DOHH2 (cell line): ENCODE measurements around the gene MACROD2.

Experiments
- H3F3A ChIP-seq: fragments of 200-600 bp; sonication (generic), shearing (Covaris generic); 2 replicates; pipeline ENCODE4 v1.6.0; 2016; ENCODE audit warnings: antibody characterized with exemption, mild to moderate bottlenecking; ENCODE audit not compliant: control insufficient read depth, insufficient read depth
- H3K27ac ChIP-seq: fragments of 200-600 bp; sonication (generic); 2 replicates; pipeline ENCODE4 v1.5.1; 2014; ENCODE audit warnings: low read depth, mild to moderate bottlenecking, low read length, moderate library complexity
- H3K27me3 ChIP-seq: fragments of 200-600 bp; sonication (generic); 2 replicates; pipeline ENCODE4 v1.6.1; 2014; ENCODE audit warnings: mild to moderate bottlenecking, low read length, mixed read lengths; ENCODE audit not compliant: control insufficient read depth
- H3K36me3 ChIP-seq: fragments of 200-600 bp; sonication (generic); 2 replicates; pipeline ENCODE4 v1.6.1; 2014; ENCODE audit warnings: mild to moderate bottlenecking, low read length, moderate library complexity, mixed read lengths; ENCODE audit not compliant: control insufficient read depth
- H3K4me1 ChIP-seq: fragments of 200-600 bp; sonication (generic); 2 replicates; pipeline ENCODE4 v1.6.1; 2014; ENCODE audit warnings: mild to moderate bottlenecking, low read length, mixed read lengths; ENCODE audit not compliant: control insufficient read depth
- H3K4me2 ChIP-seq: fragments of 200-600 bp; sonication (generic); 2 replicates; pipeline ENCODE4 v1.6.0; 2014; ENCODE audit warnings: mild to moderate bottlenecking, low read length, moderate library complexity
- H3K4me3 ChIP-seq: fragments of 200-600 bp; sonication (generic); 2 replicates; pipeline ENCODE4 v1.5.1; 2014; ENCODE audit warnings: mild to moderate bottlenecking, low read length, mixed read lengths
- H3K79me2 ChIP-seq: fragments of 200-600 bp; sonication (generic); 2 replicates; pipeline ENCODE4 v1.6.1; 2014; ENCODE audit warnings: mild to moderate bottlenecking, low read length, mixed read lengths; ENCODE audit not compliant: control insufficient read depth
- H3K9me2 ChIP-seq: fragments of 200-600 bp; sonication (generic); replicated peaks from 2 replicates; pipeline ENCODE4 v1.6.1; 2014; ENCODE audit warnings: mild to moderate bottlenecking, low read length, mixed read lengths; ENCODE audit not compliant: control insufficient read depth
- H3K9me3 ChIP-seq: fragments of 200-600 bp; sonication (generic); 2 replicates; pipeline ENCODE4 v1.6.1; 2014; ENCODE audit warnings: antibody characterized with exemption, low read length, mixed read lengths; ENCODE audit not compliant: control insufficient read depth, insufficient read depth
- H4K20me1 ChIP-seq: fragments of 200-600 bp; sonication (generic); 2 replicates; pipeline ENCODE4 v1.6.0; 2014; ENCODE audit warnings: low read depth, mild to moderate bottlenecking, antibody characterized with exemption, low read length, moderate library complexity; ENCODE audit not compliant: control insufficient read depth, insufficient read depth
- CTCF ChIP-seq: fragments of 200-600 bp; sonication (generic); IDR thresholded peaks from one replicate; pipeline ENCODE4 v1.5.1; 2014; ENCODE audit warnings: antibody characterized with exemption, mild to moderate bottlenecking, low read depth, low read length; ENCODE audit not compliant: poor library complexity, severe bottlenecking
- EZH2phosphoT487 ChIP-seq: fragments of 200-600 bp; sonication (generic); IDR thresholded peaks from 2 replicates; pipeline ENCODE4 v1.6.1; 2017; ENCODE audit warnings: borderline replicate concordance, mild to moderate bottlenecking, antibody characterized with exemption, low read length, moderate library complexity, mixed read lengths

Gene MACROD2

DNA sequence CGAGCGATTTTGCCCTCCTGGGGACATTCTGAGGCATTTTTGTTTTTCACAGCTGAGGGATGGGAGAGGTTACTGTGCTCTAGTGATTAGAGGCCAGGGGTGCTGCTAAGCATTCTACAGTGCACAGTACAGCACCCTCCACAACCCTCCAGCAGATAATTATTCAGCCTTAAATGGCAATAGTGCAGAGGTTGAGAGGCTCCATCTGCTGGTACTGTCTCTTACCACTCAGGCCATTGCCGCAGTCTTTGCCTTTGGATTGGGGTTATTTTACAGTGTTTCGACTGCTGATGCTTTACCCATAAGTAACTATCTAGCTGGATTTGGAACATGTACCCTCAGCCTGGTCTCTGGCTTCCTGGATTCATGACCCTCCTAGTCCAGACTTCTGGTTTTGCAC lies 1872.6 kb downstream of the MACROD2 start:
- no peak for TF ChIP-seq EZH2phosphoT487
- no peak for TF ChIP-seq CTCF
- Histone ChIP-seq H3K27me3 (no peaks in the 10 kb centered on the region), H4K20me1 (no peaks in the 10 kb centered on the region), H3K79me2 (no peaks in the 10 kb centered on the region), H3K9me2 (no peaks in the 10 kb centered on the region), H3K36me3 (no peaks in the 10 kb centered on the region), H3F3A (no peaks in the 10 kb centered on the region), H3K9me3 (no peaks in the 10 kb centered on the region), H3K4me3 (no peak overlapping the region), H3K27ac (no peak overlapping the region), H3K4me2 (no peak overlapping the region), H3K4me1 (no peaks in the 10 kb centered on the region)

GRCh38 chr20:15875446-15875845 lies 1880.1 kb downstream of the MACROD2 start:
- Histone ChIP-seq H3K79me2 (no peaks in the 10 kb centered on the region), H3K27me3 (no peaks in the 10 kb centered on the region), H3K36me3 (no peaks in the 10 kb centered on the region), H3K4me2 (no peak overlapping the region), H3K9me2 (no peaks in the 10 kb centered on the region; the same call in 1 of the 2 replicates), H3K27ac (no peak overlapping the region), H4K20me1 (no peaks in the 10 kb centered on the region), H3K4me1 (no peaks in the 10 kb centered on the region), H3F3A (no peaks in the 10 kb centered on the region), H3K9me3 (no peaks in the 10 kb centered on the region), H3K4me3 (no peak overlapping the region)
- TF ChIP-seq CTCF (no peak), EZH2phosphoT487 (no peak)

DNA sequence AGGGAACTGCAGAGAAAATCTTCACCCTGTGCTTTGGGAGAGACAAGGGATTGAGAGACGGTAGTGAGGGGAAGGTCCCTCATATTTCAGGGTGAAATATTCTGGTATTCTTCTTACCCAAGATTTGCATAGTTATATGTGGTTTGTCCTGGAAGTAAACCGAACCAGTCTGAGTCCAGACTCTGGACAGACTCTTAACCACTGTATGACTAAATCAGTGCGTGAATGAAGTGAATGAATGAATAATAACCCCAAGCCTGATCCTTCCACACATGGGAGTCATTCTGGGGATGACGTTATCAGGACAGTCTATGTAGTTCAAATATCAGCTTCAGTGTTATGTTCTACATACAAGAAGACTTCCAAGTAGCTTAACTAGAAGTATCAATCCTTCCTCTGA lies 1887.2 kb downstream of the MACROD2 start:
- Histone ChIP-seq H3K4me1 (no peaks in the 10 kb centered on the region), H3F3A (no peaks in the 10 kb centered on the region), H3K4me3 (no peak overlapping the region), H3K27ac (no peak overlapping the region), H3K27me3 (no peaks in the 10 kb centered on the region), H3K9me2 (no peaks in the 10 kb centered on the region; the same call in 1 of the 2 replicates), H4K20me1 (no peaks in the 10 kb centered on the region), H3K36me3 (no peaks in the 10 kb centered on the region), H3K9me3 (no peaks in the 10 kb centered on the region), H3K79me2 (no peaks in the 10 kb centered on the region), H3K4me2 (no peak overlapping the region)
- TF ChIP-seq CTCF (no peak), EZH2phosphoT487 (no peak)

GRCh38 chr20:15886250-15886649 lies 1890.9 kb downstream of the MACROD2 start:
- no peak overlapping the region for H3K4me3 ChIP-seq
- H3K9me2 ChIP-seq = no peaks in the 10 kb centered on the region
- no peaks in the 10 kb centered on the region for H3K4me1 ChIP-seq
- H3K36me3 ChIP-seq = no peaks in the 10 kb centered on the region
- H3K4me2 ChIP-seq = no peak overlapping the region
- TF ChIP-seq CTCF (no peak), EZH2phosphoT487 (no peak)
- H3K27ac ChIP-seq = no peak overlapping the region
- H3K79me2 ChIP-seq = no peaks in the 10 kb centered on the region
- H3K9me3 ChIP-seq = no peaks in the 10 kb centered on the region
- no peaks in the 10 kb centered on the region for H4K20me1 ChIP-seq
- no peaks in the 10 kb centered on the region for H3K27me3 ChIP-seq
- H3F3A ChIP-seq = no peaks in the 10 kb centered on the region
